H1 (cell line): ENCODE results near the gene DOCK11. TPM values are rescaled to one million over a fixed set of nuclear protein-coding genes. Genes with fewer than 3 reads are reported as not detected.
A peak's percentile ranks its signal among the peaks of the same experiment; 100 is the strongest.

Experiments used
- CTCF ChIA-PET: fragments of 300-600 bp; sonication (Branson Sonifier 250); formaldehyde crosslinking; loops from one replicate; lab custom pipeline; 2021; ENCODE audit not compliant: partially characterized antibody; lab: Charles Lee
- POLR2A ChIA-PET: fragments of 300-600 bp; sonication (Branson Sonifier 250); formaldehyde crosslinking; loops from one replicate; lab custom pipeline; 2021; ENCODE audit warnings: inconsistent platforms; ENCODE audit not compliant: partially characterized antibody; lab: Charles Lee
- DNase-seq, 2 experiments: peaks; one replicate each; pipeline versions ENCODE4 v3.0.0 to v3.0.0-alpha.2; 2010 to 2022; ENCODE audit warnings: low spot score in 2 of 2, low read depth in 1 of 2, mixed read lengths in 1 of 2
- FAIRE-seq: peaks from 2 replicates; lab custom pipeline; 2011; peaks lifted over from hg19 to GRCh38; lab: Jason Lieb, UNC
- H2AFZ ChIP-seq: 2 replicates; pipeline ENCODE4 v1.8.1; 2012; ENCODE audit warnings: low read length, inconsistent platforms
- H2AK5ac ChIP-seq: 2 replicates; pipeline ENCODE4 v1.6.1; 2013; ENCODE audit warnings: low read depth, low read length
- H2BK120ac ChIP-seq: replicated peaks from 2 replicates; pipeline ENCODE3; 2013; ENCODE audit warnings: low read depth, low read length, inconsistent platforms
- H2BK12ac ChIP-seq: 2 replicates; pipeline ENCODE4 v1.6.1; 2013; ENCODE audit warnings: low read depth, low read length
- H2BK15ac ChIP-seq: 2 replicates; pipeline ENCODE4 v1.6.1; 2013; ENCODE audit warnings: low read length
- H2BK20ac ChIP-seq: 2 replicates; pipeline ENCODE4 v1.6.1; 2013; ENCODE audit warnings: low read length
- H2BK5ac ChIP-seq: 2 replicates; pipeline ENCODE4 v1.6.1; 2013; ENCODE audit warnings: low read depth, low read length
- H3K14ac ChIP-seq: 2 replicates; pipeline ENCODE4 v1.6.1; 2013; ENCODE audit warnings: inconsistent platforms; ENCODE audit not compliant: insufficient read length
- H3K18ac ChIP-seq: 2 replicates; pipeline ENCODE4 v1.6.1; 2013; ENCODE audit warnings: low read length; ENCODE audit errors: extremely low read depth
- H3K23ac ChIP-seq: 2 replicates; pipeline ENCODE4 v1.6.1; 2013; ENCODE audit warnings: inconsistent platforms; ENCODE audit not compliant: insufficient read length
- H3K23me2 ChIP-seq: 2 replicates; pipeline ENCODE4 v1.6.1; 2013; ENCODE audit warnings: low read depth, low read length
- H3K27ac ChIP-seq: 2 replicates; pipeline ENCODE4 v1.6.1; 2011; ENCODE audit warnings: low read depth, low read length, inconsistent platforms
- H3K27me3 ChIP-seq, 4 experiments: replicated peaks in 1 of 4; 1 replicate in 1 of 4; 2 replicates in 3 of 4; pipeline versions ENCODE4 v1.6.1 to v1.8.1; 2011 to 2013; ENCODE audit warnings: low read length in 3 of 4, mild to moderate bottlenecking in 3 of 4, inconsistent platforms in 2 of 4, mixed read lengths in 2 of 4, moderate library complexity in 1 of 4; ENCODE audit not compliant: control insufficient read depth in 3 of 4, insufficient read depth in 3 of 4; ENCODE audit errors: extremely low read depth in 1 of 4
- H3K36me3 ChIP-seq, 4 experiments: 2 replicates each; pipeline versions ENCODE4 v1.6.1 to v1.8.1; 2011 to 2013; ENCODE audit warnings: mild to moderate bottlenecking in 4 of 4, low read length in 3 of 4, moderate library complexity in 2 of 4, control low read depth in 1 of 4, inconsistent platforms in 1 of 4; ENCODE audit not compliant: insufficient read depth in 4 of 4, control insufficient read depth in 2 of 4
- H3K4ac ChIP-seq: replicated peaks from 2 replicates; pipeline ENCODE3; 2013; ENCODE audit warnings: low read length, low read depth, mixed read lengths, inconsistent platforms; ENCODE audit not compliant: insufficient read length
- H3K4me1 ChIP-seq, 4 experiments: replicated peaks in 1 of 4; 1 replicate in 1 of 4; 2 replicates in 3 of 4; pipeline versions ENCODE4 v1.6.1 to v1.8.1; 2011 to 2013; ENCODE audit warnings: low read length in 3 of 4, inconsistent platforms in 2 of 4, mixed read lengths in 1 of 4; ENCODE audit not compliant: insufficient read depth in 4 of 4, control insufficient read depth in 3 of 4
- H3K4me2 ChIP-seq, 2 experiments: 2 replicates each; pipeline versions ENCODE4 v1.6.1 to v1.8.1; 2011 to 2013; ENCODE audit warnings: low read depth in 2 of 2, low read length in 2 of 2, control low read depth in 1 of 2, inconsistent platforms in 1 of 2, mild to moderate bottlenecking in 1 of 2; ENCODE audit not compliant: insufficient read depth in 1 of 2
- H3K4me3 ChIP-seq, 4 experiments: fragments of 200-600, 300-600 bp in 1 of 4; sonication (generic), shearing (Covaris generic), sonication (Bioruptor Twin) in 1 of 4; 2 replicates each; pipeline versions ENCODE4 v1.5.1 to v1.8.1; 2011 to 2016; ENCODE audit warnings: low read length in 4 of 4, low read depth in 3 of 4, control low read depth in 2 of 4, inconsistent platforms in 2 of 4, mild to moderate bottlenecking in 2 of 4, mixed read lengths in 1 of 4, moderate library complexity in 1 of 4; ENCODE audit not compliant: insufficient read depth in 2 of 4; ENCODE audit errors: extremely low read depth in 1 of 4
- H3K56ac ChIP-seq: replicated peaks from 2 replicates; pipeline ENCODE3; 2013; ENCODE audit warnings: low read depth, mild to moderate bottlenecking, mixed read lengths, low read length, inconsistent platforms; ENCODE audit not compliant: insufficient read length
- H3K79me1 ChIP-seq: 2 replicates; pipeline ENCODE4 v1.6.1; 2013; ENCODE audit warnings: low read depth, low read length, control low read depth
- H3K79me2 ChIP-seq, 2 experiments: 2 replicates each; pipeline versions ENCODE4 v1.6.1 to v1.8.1; 2012 to 2013; ENCODE audit warnings: low read length in 2 of 2, mild to moderate bottlenecking in 2 of 2, inconsistent platforms in 1 of 2; ENCODE audit not compliant: insufficient read depth in 2 of 2, control insufficient read depth in 1 of 2
- H3K9ac ChIP-seq, 4 experiments: replicated peaks in 1 of 4; 1 replicate in 1 of 4; 2 replicates in 3 of 4; pipeline versions ENCODE4 v1.6.1 to v1.8.1; 2011 to 2013; ENCODE audit warnings: low read depth in 3 of 4, low read length in 3 of 4, control low read depth in 2 of 4, mild to moderate bottlenecking in 2 of 4, moderate library complexity in 2 of 4, inconsistent platforms in 1 of 4; ENCODE audit errors: extremely low read depth in 1 of 4
- H3K9me3 ChIP-seq, 2 experiments: 2 replicates each; pipeline versions ENCODE4 v1.6.1 to v1.8.1; 2012 to 2013; ENCODE audit warnings: mild to moderate bottlenecking in 2 of 2, moderate library complexity in 2 of 2, control low read depth in 1 of 2, inconsistent platforms in 1 of 2, low read depth in 1 of 2, low read length in 1 of 2, mixed read lengths in 1 of 2; ENCODE audit not compliant: insufficient read depth in 2 of 2
- H4K20me1 ChIP-seq, 2 experiments: replicated peaks in 1 of 2; 2 replicates each; pipeline versions ENCODE3 to v1.8.1; 2011 to 2013; ENCODE audit warnings: inconsistent platforms in 2 of 2, low read length in 2 of 2, mild to moderate bottlenecking in 1 of 2; ENCODE audit not compliant: insufficient read depth in 2 of 2, control insufficient read depth in 1 of 2
- H4K5ac ChIP-seq: 2 replicates; pipeline ENCODE4 v1.6.1; 2013; ENCODE audit warnings: low read length, low read depth, mixed read lengths, inconsistent platforms; ENCODE audit not compliant: insufficient read length
- H4K8ac ChIP-seq: 2 replicates; pipeline ENCODE4 v1.8.0; 2013; ENCODE audit warnings: mild to moderate bottlenecking, moderate library complexity, low read length, inconsistent platforms; ENCODE audit not compliant: insufficient read depth; ENCODE audit errors: extremely low read depth
- H4K91ac ChIP-seq: replicated peaks from 2 replicates; pipeline ENCODE3; 2013; ENCODE audit warnings: low read length, mixed read lengths, inconsistent platforms; ENCODE audit not compliant: insufficient read length
- ASH2L ChIP-seq: fragments of 200-600, 300-600 bp; sonication (generic); IDR thresholded peaks from one replicate; pipeline ENCODE4 v1.7.1; 2017; ENCODE audit warnings: low read length
- CBX5 ChIP-seq: fragments of 300-800, 300-1000 bp; sonication (generic); IDR thresholded peaks from 2 replicates; pipeline ENCODE4 v1.7.1; 2016; ENCODE audit warnings: antibody characterized with exemption, low read length, low read depth
- CHD2 ChIP-seq: IDR thresholded peaks from 2 replicates; pipeline ENCODE4 v1.6.1; 2012; ENCODE audit warnings: low read length, improper control_type of control experiment
- CREB1 ChIP-seq: IDR thresholded peaks from 2 replicates; pipeline ENCODE4 v1.6.1; 2012; ENCODE audit warnings: inconsistent platforms
- EGR1 ChIP-seq: IDR thresholded peaks from 2 replicates; pipeline ENCODE4 v1.6.1; 2011; ENCODE audit warnings: low read depth, low read length, borderline replicate concordance
- EP300 ChIP-seq, 2 experiments: IDR thresholded peaks; 1 replicate in 1 of 2; 2 replicates in 1 of 2; pipeline ENCODE4 v1.6.1; 2011 to 2012; ENCODE audit warnings: low read depth in 2 of 2, low read length in 2 of 2, mild to moderate bottlenecking in 2 of 2, borderline replicate concordance in 1 of 2, inconsistent platforms in 1 of 2, moderate library complexity in 1 of 2
- GABPA ChIP-seq: IDR thresholded peaks from 2 replicates; pipeline ENCODE4 v1.6.1; 2011; ENCODE audit warnings: mild to moderate bottlenecking, low read length, moderate library complexity, borderline replicate concordance; ENCODE audit not compliant: insufficient read depth
- JUN ChIP-seq: IDR thresholded peaks from 2 replicates; pipeline ENCODE4 v1.6.1; 2011; ENCODE audit warnings: low read depth, mild to moderate bottlenecking, improper control_type of control experiment, low read length
- JUND ChIP-seq: IDR thresholded peaks from 2 replicates; pipeline ENCODE4 v1.6.1; 2011; ENCODE audit warnings: mild to moderate bottlenecking, improper control_type of control experiment, low read length
- KDM5A ChIP-seq: fragments of 200-600 bp; IDR thresholded peaks from 2 replicates; pipeline ENCODE4 v1.7.1; 2012; ENCODE audit warnings: mild to moderate bottlenecking, low read length, inconsistent platforms, mixed read lengths
- RAD21 ChIP-seq, 2 experiments: IDR thresholded peaks in 1 of 2; conservative IDR thresholded peaks in 1 of 2; 2 replicates each; pipeline ENCODE4 v1.6.1; 2011; ENCODE audit warnings: low read depth in 2 of 2, low read length in 2 of 2, improper control_type of control experiment in 1 of 2, inconsistent platforms in 1 of 2, mild to moderate bottlenecking in 1 of 2, moderate library complexity in 1 of 2
- SIN3A ChIP-seq, 2 experiments: IDR thresholded peaks in 1 of 2; conservative IDR thresholded peaks in 1 of 2; 2 replicates each; pipeline ENCODE4 v1.6.1; 2011 to 2012; ENCODE audit warnings: low read length in 2 of 2, improper control_type of control experiment in 1 of 2, low read depth in 1 of 2, mild to moderate bottlenecking in 1 of 2
- TCF12 ChIP-seq: IDR thresholded peaks from 2 replicates; pipeline ENCODE4 v1.6.1; 2011; ENCODE audit warnings: low read depth, mild to moderate bottlenecking, low read length
- TEAD4 ChIP-seq: IDR thresholded peaks from 2 replicates; pipeline ENCODE4 v1.6.1; 2012; ENCODE audit warnings: low read depth, low read length, inconsistent platforms, mixed read lengths
- ZNF274 ChIP-seq: IDR thresholded peaks from 2 replicates; pipeline ENCODE4 v1.7.0; 2012; ENCODE audit warnings: low read length, borderline replicate concordance; ENCODE audit errors: extremely low read depth
- WGBS, 2 experiments: shearing (Covaris generic) in 1 of 2; methylation state at CpG; one replicate each; pipeline versions ENCODE4 v1.1.6 to v1.1.7; 2013 to 2015; ENCODE audit warnings: low lambda C conversion rate in 2 of 2, mixed read lengths in 2 of 2, inconsistent platforms in 1 of 2, low coverage in 1 of 2, missing lambda C conversion rate in 1 of 2; ENCODE audit not compliant: insufficient replicate concordance in 2 of 2, insufficient coverage in 1 of 2, insufficient read length in 1 of 2; ENCODE audit errors: extremely low coverage in 1 of 2, missing lambda C conversion rate in 1 of 2; 5-methylcytosine and 5-hydroxymethylcytosine counted together
- polyA plus RNA-seq, 7 experiments: library from polyadenylated mRNA; depleted of rRNA in 3 of 7; stranded (reverse) in 5 of 7; unstranded in 2 of 7; fragments of >200 nt in 5 of 7; fragments of 200-250 nt in 2 of 7; gene quantifications; 1 replicate in 5 of 7; 2 replicates in 1 of 7; 4 replicates in 1 of 7; pipeline versions ENCODE4 v1.2.1 to v1.2.3, GENCODE V29; 2011 to 2013; ENCODE audit warnings: missing spikeins in 2 of 7, mixed read lengths in 2 of 7
- total RNA-seq: library from RNA; stranded (reverse); fragmentation: NEBNext Ultra II Directional; extraction: Animal tissue kit (Norgen Biotek cat#: 25700); gene quantifications from 2 replicates; pipeline ENCODE4 v1.2.1, GENCODE V29; 2021

Gene DOCK11
- total and polyA plus RNA-seq, 2 of the 8 experiments (the other 6 are each of a cell fraction or from before 2014, with no cell fraction given): 4.9 to 12.0 TPM

GRCh38 chrX:118536204-118536603, 40.6 kb downstream of the DOCK11 start:
- DNase-seq (no peak), FAIRE-seq (no peak)
- Histone ChIP-seq H4K91ac (no peak overlapping the region), H3K4me1 (peaks cover 0 to 26% (median 1%) of the 10 kb centered on the region in 4 experiments; a peak in 3 of 7 replicates), H2BK15ac (no peak overlapping the region), H3K14ac (no peak overlapping the region), H2BK120ac (no peak overlapping the region), H4K5ac (no peak overlapping the region), H3K18ac (no peak overlapping the region; the same call in 1 of the 2 replicates), H2BK5ac (no peak overlapping the region), H4K20me1 (no peaks in the 10 kb centered on the region), H3K4me3 (no peak overlapping the region), H2BK12ac (0 out of 2 replicates have a peak overlapping the region, but pooled peaks have one; percentile 27), H4K8ac (no peak overlapping the region), H2AFZ (no peak overlapping the region), H3K4me2 (no peak overlapping the region), H3K23ac (no peak overlapping the region), H3K79me2 (no peaks in the 10 kb centered on the region), H3K9me3 (no peaks in the 10 kb centered on the region), H3K79me1 (no peaks in the 10 kb centered on the region), H3K9ac (no peak overlapping the region), H3K23me2 (no peaks in the 10 kb centered on the region), H2BK20ac (no peak overlapping the region), H3K36me3 (no peaks in the 10 kb centered on the region), H2AK5ac (no peak overlapping the region), H3K27me3 (no peaks in the 10 kb centered on the region), H3K27ac (no peak overlapping the region), H3K4ac (no peak overlapping the region), H3K56ac (no peak overlapping the region)
- CTCF ChIA-PET: no interaction called here
- WGBS, 2 experiments: 85% methylated on average over 2 of the region's 2 CpGs; no CpG with 5 or more reads in 1 of the 2 experiments
- POLR2A ChIA-PET: interaction anchor here (1.0 kb wide), 1 partner anchor 21 kb away, joined by 5 read pairs; no protein-coding TSS in a partner anchor
- TF ChIP-seq CREB1 (no peak), KDM5A (no peak), ZNF274 (no peak), SIN3A (conservative IDR thresholded peaks at IDR 0.05 in 1 of 2, IDR thresholded peaks at IDR 0.05 in 1 of 2; ENCODE audit: low read depth in 1 of 2, low read length in 2 of 2) (no peak), JUN (no peak), ASH2L (no peak), TCF12 (no peak), CHD2 (no peak), GABPA (no peak), CBX5 (no peak), EGR1 (no peak), EP300 (IDR thresholded peaks at IDR 0.05; ENCODE audit: borderline replicate concordance in 1 of 2, low read depth in 2 of 2, low read length in 2 of 2) (no peak), JUND (no peak), RAD21 (IDR thresholded peaks at IDR 0.05 in 1 of 2, conservative IDR thresholded peaks at IDR 0.05 in 1 of 2; ENCODE audit: low read depth in 2 of 2, low read length in 2 of 2) (no peak), TEAD4 (no peak)
